Measurements from ENCODE around the gene GPR84. TPM values are rescaled to one million over a fixed set of nuclear protein-coding genes. Genes with fewer than 3 reads are reported as not detected.

GPR84 gene
- total and polyA plus RNA-seq, 2 of the 8 experiments (the other 6 are each of a cell fraction or from before 2014, with no cell fraction given) = 0.09 TPM; not detected in 1

- TF ChIP-seq SP2 (IDR thresholded peaks at IDR 0.05; ENCODE audit: low read length) = no peak
- TF ChIP-seq CBX5 (IDR thresholded peaks at IDR 0.05; ENCODE audit: low read depth, low read length) = no peak
These were observed 13.7 kb upstream of the GPR84 start (continued) for GRCh38 chr12:54377797-54378515.

All from H1 (cell line).